Measurements from ENCODE around the gene DOP1A.

DNA sequence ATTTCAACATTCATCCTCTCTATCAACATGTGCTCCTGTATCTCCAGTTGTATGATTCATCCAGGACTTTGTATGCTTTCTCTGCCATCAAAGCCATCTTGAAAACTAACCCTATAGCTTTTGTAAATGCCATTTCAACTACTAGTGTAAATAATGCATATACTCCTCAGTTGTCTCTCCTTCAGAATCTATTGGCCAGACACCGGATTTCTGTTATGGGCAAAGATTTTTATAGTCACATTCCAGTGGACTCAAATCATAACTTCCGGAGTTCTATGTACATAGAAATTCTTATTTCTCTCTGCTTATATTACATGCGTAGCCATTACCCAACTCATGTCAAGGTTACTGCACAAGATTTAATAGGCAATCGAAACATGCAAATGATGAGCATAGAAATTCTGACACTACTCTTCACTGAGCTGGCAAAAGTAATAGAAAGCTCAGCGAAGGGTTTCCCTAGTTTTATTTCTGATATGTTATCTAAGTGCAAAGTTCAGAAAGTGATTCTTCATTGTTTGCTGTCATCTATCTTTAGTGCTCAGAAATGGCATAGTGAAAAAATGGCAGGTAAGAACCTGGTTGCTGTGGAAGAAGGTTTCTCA lies 70.7 kb downstream of the DOP1A start:
- TF ChIP-seq, protein P1, sequence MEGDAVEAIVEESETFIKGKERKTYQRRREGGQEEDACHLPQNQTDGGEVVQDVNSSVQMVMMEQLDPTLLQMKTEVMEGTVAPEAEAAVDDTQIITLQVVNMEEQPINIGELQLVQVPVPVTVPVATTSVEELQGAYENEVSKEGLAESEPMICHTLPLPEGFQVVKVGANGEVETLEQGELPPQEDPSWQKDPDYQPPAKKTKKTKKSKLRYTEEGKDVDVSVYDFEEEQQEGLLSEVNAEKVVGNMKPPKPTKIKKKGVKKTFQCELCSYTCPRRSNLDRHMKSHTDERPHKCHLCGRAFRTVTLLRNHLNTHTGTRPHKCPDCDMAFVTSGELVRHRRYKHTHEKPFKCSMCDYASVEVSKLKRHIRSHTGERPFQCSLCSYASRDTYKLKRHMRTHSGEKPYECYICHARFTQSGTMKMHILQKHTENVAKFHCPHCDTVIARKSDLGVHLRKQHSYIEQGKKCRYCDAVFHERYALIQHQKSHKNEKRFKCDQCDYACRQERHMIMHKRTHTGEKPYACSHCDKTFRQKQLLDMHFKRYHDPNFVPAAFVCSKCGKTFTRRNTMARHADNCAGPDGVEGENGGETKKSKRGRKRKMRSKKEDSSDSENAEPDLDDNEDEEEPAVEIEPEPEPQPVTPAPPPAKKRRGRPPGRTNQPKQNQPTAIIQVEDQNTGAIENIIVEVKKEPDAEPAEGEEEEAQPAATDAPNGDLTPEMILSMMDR (conservative IDR thresholded peaks at IDR 0.05; ENCODE audit: low read depth, low read length), result no peak
- no peak for TF ChIP-seq EZH2 (IDR thresholded peaks at IDR 0.05; ENCODE audit: borderline replicate concordance, low read depth, low read length, poor library complexity, severe bottlenecking)
